ENCODE results near the gene COL11A2. TPM values are rescaled to one million over a fixed set of nuclear protein-coding genes. Genes with fewer than 3 reads are reported as not detected.
A peak's percentile ranks its signal among the peaks of the same experiment; 100 is the strongest.

The COL11A2 gene
- total RNA-seq, 1 donor from 2014 or later: 0.11 TPM

DNA sequence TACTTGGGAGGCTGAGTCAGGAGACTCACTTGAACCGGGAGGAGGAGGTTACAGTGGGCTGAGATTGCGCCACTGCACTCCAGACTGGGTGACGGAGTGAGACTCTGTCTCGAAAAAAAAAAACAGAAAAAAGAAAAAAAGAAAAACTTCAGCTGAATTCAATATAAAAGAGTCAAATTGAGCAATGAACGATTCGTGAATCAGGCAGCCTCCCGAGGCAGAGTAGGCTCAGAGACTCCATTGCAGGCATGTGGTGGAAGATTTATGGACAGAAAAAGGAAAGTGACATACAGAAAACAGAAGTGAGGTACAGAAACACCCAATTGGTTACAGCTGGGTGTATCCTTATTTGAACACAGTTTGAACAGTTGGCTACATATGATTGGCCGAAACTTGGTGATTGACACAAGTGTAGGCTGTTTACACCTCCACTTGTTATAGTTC lies 60.2 kb downstream of the COL11A2 start:
- intact Hi-C loops (cut with DNase I): no loop called here
- no peaks in the 10 kb centered on the region for H3K36me3 ChIP-seq
- H3K4me3 ChIP-seq: no peak overlapping the region
- TF ChIP-seq, protein P1, sequence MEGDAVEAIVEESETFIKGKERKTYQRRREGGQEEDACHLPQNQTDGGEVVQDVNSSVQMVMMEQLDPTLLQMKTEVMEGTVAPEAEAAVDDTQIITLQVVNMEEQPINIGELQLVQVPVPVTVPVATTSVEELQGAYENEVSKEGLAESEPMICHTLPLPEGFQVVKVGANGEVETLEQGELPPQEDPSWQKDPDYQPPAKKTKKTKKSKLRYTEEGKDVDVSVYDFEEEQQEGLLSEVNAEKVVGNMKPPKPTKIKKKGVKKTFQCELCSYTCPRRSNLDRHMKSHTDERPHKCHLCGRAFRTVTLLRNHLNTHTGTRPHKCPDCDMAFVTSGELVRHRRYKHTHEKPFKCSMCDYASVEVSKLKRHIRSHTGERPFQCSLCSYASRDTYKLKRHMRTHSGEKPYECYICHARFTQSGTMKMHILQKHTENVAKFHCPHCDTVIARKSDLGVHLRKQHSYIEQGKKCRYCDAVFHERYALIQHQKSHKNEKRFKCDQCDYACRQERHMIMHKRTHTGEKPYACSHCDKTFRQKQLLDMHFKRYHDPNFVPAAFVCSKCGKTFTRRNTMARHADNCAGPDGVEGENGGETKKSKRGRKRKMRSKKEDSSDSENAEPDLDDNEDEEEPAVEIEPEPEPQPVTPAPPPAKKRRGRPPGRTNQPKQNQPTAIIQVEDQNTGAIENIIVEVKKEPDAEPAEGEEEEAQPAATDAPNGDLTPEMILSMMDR (IDR thresholded peaks at IDR 0.05): no peak
- H3K9me3 ChIP-seq: no peaks in the 10 kb centered on the region
- no peak overlapping the region for H3K27ac ChIP-seq
- no peaks in the 10 kb centered on the region for H3K27me3 ChIP-seq
- no peaks in the 10 kb centered on the region for H3K4me1 ChIP-seq
- DNase-seq (ENCODE audit: low spot score in 2 of 2): no peak

DNA sequence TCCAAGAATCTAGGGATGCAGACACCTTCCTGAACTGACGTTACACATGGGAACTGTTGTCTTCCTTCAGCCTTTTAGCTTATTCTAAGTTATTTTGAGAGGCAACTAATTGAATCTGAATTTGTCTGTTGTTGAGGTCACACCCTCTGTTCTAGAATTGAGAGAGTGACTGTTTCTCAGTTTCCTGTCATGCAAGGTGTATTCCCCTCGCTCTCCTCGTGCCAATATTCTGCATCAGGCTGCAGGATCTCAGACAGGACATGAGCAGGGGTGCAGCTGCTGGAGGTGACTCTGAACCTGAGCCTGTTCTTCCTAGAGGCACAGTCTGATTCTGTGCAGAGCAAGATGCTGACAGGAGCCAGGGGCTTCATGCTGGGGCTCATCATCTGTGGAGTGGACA lies 63.9 kb downstream of the COL11A2 start:
- Histone ChIP-seq H3K9me3 (no peaks in the 10 kb centered on the region), H3K27me3 (no peaks in the 10 kb centered on the region), H3K4me1 (no peaks in the 10 kb centered on the region), H3K27ac (no peak overlapping the region), H3K36me3 (no peaks in the 10 kb centered on the region), H3K4me3 (no peak overlapping the region)
- intact Hi-C loops (cut with DNase I): loop anchor here (5.0 kb wide), 1 partner anchor 116 kb away; no protein-coding TSS in a partner anchor
- no peak for DNase-seq (ENCODE audit: low spot score in 2 of 2)
- TF ChIP-seq, protein P1 (IDR thresholded peaks at IDR 0.05): no peak

DNA sequence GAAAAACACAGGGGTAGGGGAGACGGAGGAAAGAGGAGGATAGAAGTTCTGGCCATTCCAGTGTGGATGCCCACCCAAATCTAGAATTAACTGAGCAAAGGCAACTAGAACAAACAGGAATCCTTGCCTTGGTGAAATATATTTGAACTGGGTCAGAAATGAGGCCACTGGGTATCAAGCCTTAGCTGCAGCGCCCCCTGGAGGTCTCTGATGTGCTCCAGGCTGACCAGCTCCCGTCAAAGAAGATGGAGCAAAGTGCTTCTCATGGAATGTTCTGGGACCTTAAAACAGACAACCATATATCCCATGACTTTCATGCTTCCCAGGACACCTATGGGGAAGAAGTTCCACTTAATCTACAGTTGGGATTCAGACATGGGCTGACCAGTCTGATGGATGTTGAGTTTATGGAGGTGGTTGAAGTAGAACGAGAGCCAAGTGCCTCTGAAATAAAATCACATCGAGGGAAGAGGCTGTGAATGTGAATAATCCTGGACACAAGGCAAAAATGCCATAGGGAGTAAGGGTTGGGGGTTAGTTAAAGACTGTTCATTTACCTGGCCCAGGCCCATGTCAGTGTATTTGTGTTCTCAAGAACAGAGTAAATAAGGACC lies 66.1 kb downstream of the COL11A2 start:
- no peaks in the 10 kb centered on the region for H3K4me1 ChIP-seq
- peak in 1 of 2 donors; percentile 73 for DNase-seq (ENCODE audit: low spot score in 2 of 2)
- intact Hi-C loops (cut with DNase I): loop anchor here (5.0 kb wide), 1 partner anchor 114 kb away; no protein-coding TSS in a partner anchor
- H3K27me3 ChIP-seq: no peaks in the 10 kb centered on the region
- H3K9me3 ChIP-seq: no peaks in the 10 kb centered on the region
- no peaks in the 10 kb centered on the region for H3K36me3 ChIP-seq
- TF ChIP-seq, protein P1 (IDR thresholded peaks at IDR 0.05): peak in 2 of 3 experiments; percentile 40 to 58
- no peak overlapping the region for H3K27ac ChIP-seq
- no peak overlapping the region for H3K4me3 ChIP-seq

DNA sequence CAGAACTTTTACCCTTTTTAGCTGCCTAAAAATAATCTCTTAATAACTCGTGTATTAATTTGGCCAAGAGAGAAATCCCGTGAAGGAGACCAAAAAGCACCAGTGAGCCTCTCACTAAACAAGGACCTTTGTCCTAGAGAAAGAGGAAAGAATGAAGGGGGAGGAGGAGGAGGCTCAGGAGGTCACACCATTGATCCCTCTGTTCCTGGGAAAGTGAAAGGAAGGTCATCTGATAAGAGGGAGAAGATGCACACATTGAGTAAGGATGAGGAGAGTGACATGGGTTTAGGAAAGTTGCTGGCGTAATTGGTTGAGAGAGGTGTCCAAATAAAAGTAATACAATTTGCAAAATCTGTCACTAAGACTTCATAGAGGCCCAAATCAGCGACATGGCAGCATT lies 67.3 kb downstream of the COL11A2 start:
- Histone ChIP-seq H3K9me3 (no peaks in the 10 kb centered on the region), H3K27me3 (no peaks in the 10 kb centered on the region), H3K4me3 (no peak overlapping the region), H3K27ac (no peak overlapping the region), H3K36me3 (no peaks in the 10 kb centered on the region), H3K4me1 (no peaks in the 10 kb centered on the region)
- TF ChIP-seq, protein P1 (IDR thresholded peaks at IDR 0.05): no peak
- DNase-seq (ENCODE audit: low spot score in 2 of 2): no peak
- intact Hi-C loops (cut with DNase I): loop anchor here (5.0 kb wide), 1 partner anchor 113 kb away; no protein-coding TSS in a partner anchor

DNA sequence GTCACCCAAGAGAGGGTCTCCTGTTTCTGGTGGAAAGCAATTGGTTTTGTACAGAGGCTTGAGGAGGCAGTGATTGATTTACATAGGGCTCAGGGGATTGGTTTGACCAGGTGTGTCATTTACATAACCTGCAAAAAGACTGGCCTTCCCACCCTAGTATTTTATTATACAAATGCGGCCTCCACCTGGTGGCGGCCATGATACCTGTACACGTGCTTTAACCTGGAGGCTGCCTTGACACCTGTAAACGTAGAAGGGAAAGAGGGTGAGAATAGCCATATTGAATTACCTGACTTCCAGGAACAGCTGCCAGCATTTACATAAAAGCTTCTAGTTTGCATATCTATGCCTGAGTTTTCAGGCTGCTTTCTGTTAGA lies 67.8 kb downstream of the COL11A2 start:
- Histone ChIP-seq H3K9me3 (no peaks in the 10 kb centered on the region), H3K4me3 (no peak overlapping the region), H3K27ac (no peak overlapping the region), H3K4me1 (no peaks in the 10 kb centered on the region), H3K36me3 (no peaks in the 10 kb centered on the region), H3K27me3 (no peaks in the 10 kb centered on the region)
- intact Hi-C loops (cut with DNase I): no loop called here
- TF ChIP-seq, protein P1 (IDR thresholded peaks at IDR 0.05): no peak
- DNase-seq (ENCODE audit: low spot score in 2 of 2): no peak

Measured in ascending aorta (tissue), 2 donors.